H1 (cell line): Measurements from ENCODE around the gene DTL. TPM values are rescaled to one million over a fixed set of nuclear protein-coding genes. Genes with fewer than 3 reads are reported as not detected.

Source experiments
- CTCF ChIA-PET: fragments of 300-600 bp; sonication (Branson Sonifier 250); formaldehyde crosslinking; loops from one replicate; lab custom pipeline; 2021; ENCODE audit not compliant: partially characterized antibody; lab: Charles Lee
- POLR2A ChIA-PET: fragments of 300-600 bp; sonication (Branson Sonifier 250); formaldehyde crosslinking; loops from one replicate; lab custom pipeline; 2021; ENCODE audit warnings: inconsistent platforms; ENCODE audit not compliant: partially characterized antibody; lab: Charles Lee
- DNase-seq, 2 experiments: peaks; one replicate each; pipeline versions ENCODE4 v3.0.0 to v3.0.0-alpha.2; 2010 to 2022; ENCODE audit warnings: low spot score in 2 of 2, low read depth in 1 of 2, mixed read lengths in 1 of 2
- FAIRE-seq: peaks from 2 replicates; lab custom pipeline; 2011; peaks lifted over from hg19 to GRCh38; lab: Jason Lieb, UNC
- H2AFZ ChIP-seq: 2 replicates; pipeline ENCODE4 v1.8.1; 2012; ENCODE audit warnings: low read length, inconsistent platforms
- H2AK5ac ChIP-seq: 2 replicates; pipeline ENCODE4 v1.6.1; 2013; ENCODE audit warnings: low read depth, low read length
- H2BK120ac ChIP-seq: replicated peaks from 2 replicates; pipeline ENCODE3; 2013; ENCODE audit warnings: low read depth, low read length, inconsistent platforms
- H2BK12ac ChIP-seq: 2 replicates; pipeline ENCODE4 v1.6.1; 2013; ENCODE audit warnings: low read depth, low read length
- H2BK15ac ChIP-seq: 2 replicates; pipeline ENCODE4 v1.6.1; 2013; ENCODE audit warnings: low read length
- H2BK20ac ChIP-seq: 2 replicates; pipeline ENCODE4 v1.6.1; 2013; ENCODE audit warnings: low read length
- H2BK5ac ChIP-seq: 2 replicates; pipeline ENCODE4 v1.6.1; 2013; ENCODE audit warnings: low read depth, low read length
- H3K14ac ChIP-seq: 2 replicates; pipeline ENCODE4 v1.6.1; 2013; ENCODE audit warnings: inconsistent platforms; ENCODE audit not compliant: insufficient read length
- H3K18ac ChIP-seq: 2 replicates; pipeline ENCODE4 v1.6.1; 2013; ENCODE audit warnings: low read length; ENCODE audit errors: extremely low read depth
- H3K23ac ChIP-seq: 2 replicates; pipeline ENCODE4 v1.6.1; 2013; ENCODE audit warnings: inconsistent platforms; ENCODE audit not compliant: insufficient read length
- H3K23me2 ChIP-seq: 2 replicates; pipeline ENCODE4 v1.6.1; 2013; ENCODE audit warnings: low read depth, low read length
- H3K27ac ChIP-seq: 2 replicates; pipeline ENCODE4 v1.6.1; 2011; ENCODE audit warnings: low read depth, low read length, inconsistent platforms
- H3K27me3 ChIP-seq, 4 experiments: replicated peaks in 1 of 4; 1 replicate in 1 of 4; 2 replicates in 3 of 4; pipeline versions ENCODE4 v1.6.1 to v1.8.1; 2011 to 2013; ENCODE audit warnings: low read length in 3 of 4, mild to moderate bottlenecking in 3 of 4, inconsistent platforms in 2 of 4, mixed read lengths in 2 of 4, moderate library complexity in 1 of 4; ENCODE audit not compliant: control insufficient read depth in 3 of 4, insufficient read depth in 3 of 4; ENCODE audit errors: extremely low read depth in 1 of 4
- H3K36me3 ChIP-seq, 4 experiments: 2 replicates each; pipeline versions ENCODE4 v1.6.1 to v1.8.1; 2011 to 2013; ENCODE audit warnings: mild to moderate bottlenecking in 4 of 4, low read length in 3 of 4, moderate library complexity in 2 of 4, control low read depth in 1 of 4, inconsistent platforms in 1 of 4; ENCODE audit not compliant: insufficient read depth in 4 of 4, control insufficient read depth in 2 of 4
- H3K4ac ChIP-seq: replicated peaks from 2 replicates; pipeline ENCODE3; 2013; ENCODE audit warnings: low read length, low read depth, mixed read lengths, inconsistent platforms; ENCODE audit not compliant: insufficient read length
- H3K4me1 ChIP-seq, 4 experiments: replicated peaks in 1 of 4; 1 replicate in 1 of 4; 2 replicates in 3 of 4; pipeline versions ENCODE4 v1.6.1 to v1.8.1; 2011 to 2013; ENCODE audit warnings: low read length in 3 of 4, inconsistent platforms in 2 of 4, mixed read lengths in 1 of 4; ENCODE audit not compliant: insufficient read depth in 4 of 4, control insufficient read depth in 3 of 4
- H3K4me2 ChIP-seq, 2 experiments: 2 replicates each; pipeline versions ENCODE4 v1.6.1 to v1.8.1; 2011 to 2013; ENCODE audit warnings: low read depth in 2 of 2, low read length in 2 of 2, control low read depth in 1 of 2, inconsistent platforms in 1 of 2, mild to moderate bottlenecking in 1 of 2; ENCODE audit not compliant: insufficient read depth in 1 of 2
- H3K4me3 ChIP-seq, 4 experiments: fragments of 200-600, 300-600 bp in 1 of 4; sonication (generic), shearing (Covaris generic), sonication (Bioruptor Twin) in 1 of 4; 2 replicates each; pipeline versions ENCODE4 v1.5.1 to v1.8.1; 2011 to 2016; ENCODE audit warnings: low read length in 4 of 4, low read depth in 3 of 4, control low read depth in 2 of 4, inconsistent platforms in 2 of 4, mild to moderate bottlenecking in 2 of 4, mixed read lengths in 1 of 4, moderate library complexity in 1 of 4; ENCODE audit not compliant: insufficient read depth in 2 of 4; ENCODE audit errors: extremely low read depth in 1 of 4
- H3K56ac ChIP-seq: replicated peaks from 2 replicates; pipeline ENCODE3; 2013; ENCODE audit warnings: low read depth, mild to moderate bottlenecking, mixed read lengths, low read length, inconsistent platforms; ENCODE audit not compliant: insufficient read length
- H3K79me1 ChIP-seq: 2 replicates; pipeline ENCODE4 v1.6.1; 2013; ENCODE audit warnings: low read depth, low read length, control low read depth
- H3K79me2 ChIP-seq, 2 experiments: 2 replicates each; pipeline versions ENCODE4 v1.6.1 to v1.8.1; 2012 to 2013; ENCODE audit warnings: low read length in 2 of 2, mild to moderate bottlenecking in 2 of 2, inconsistent platforms in 1 of 2; ENCODE audit not compliant: insufficient read depth in 2 of 2, control insufficient read depth in 1 of 2
- H3K9ac ChIP-seq, 4 experiments: replicated peaks in 1 of 4; 1 replicate in 1 of 4; 2 replicates in 3 of 4; pipeline versions ENCODE4 v1.6.1 to v1.8.1; 2011 to 2013; ENCODE audit warnings: low read depth in 3 of 4, low read length in 3 of 4, control low read depth in 2 of 4, mild to moderate bottlenecking in 2 of 4, moderate library complexity in 2 of 4, inconsistent platforms in 1 of 4; ENCODE audit errors: extremely low read depth in 1 of 4
- H3K9me3 ChIP-seq, 2 experiments: 2 replicates each; pipeline versions ENCODE4 v1.6.1 to v1.8.1; 2012 to 2013; ENCODE audit warnings: mild to moderate bottlenecking in 2 of 2, moderate library complexity in 2 of 2, control low read depth in 1 of 2, inconsistent platforms in 1 of 2, low read depth in 1 of 2, low read length in 1 of 2, mixed read lengths in 1 of 2; ENCODE audit not compliant: insufficient read depth in 2 of 2
- H4K20me1 ChIP-seq, 2 experiments: replicated peaks in 1 of 2; 2 replicates each; pipeline versions ENCODE3 to v1.8.1; 2011 to 2013; ENCODE audit warnings: inconsistent platforms in 2 of 2, low read length in 2 of 2, mild to moderate bottlenecking in 1 of 2; ENCODE audit not compliant: insufficient read depth in 2 of 2, control insufficient read depth in 1 of 2
- H4K5ac ChIP-seq: 2 replicates; pipeline ENCODE4 v1.6.1; 2013; ENCODE audit warnings: low read length, low read depth, mixed read lengths, inconsistent platforms; ENCODE audit not compliant: insufficient read length
- H4K8ac ChIP-seq: 2 replicates; pipeline ENCODE4 v1.8.0; 2013; ENCODE audit warnings: mild to moderate bottlenecking, moderate library complexity, low read length, inconsistent platforms; ENCODE audit not compliant: insufficient read depth; ENCODE audit errors: extremely low read depth
- H4K91ac ChIP-seq: replicated peaks from 2 replicates; pipeline ENCODE3; 2013; ENCODE audit warnings: low read length, mixed read lengths, inconsistent platforms; ENCODE audit not compliant: insufficient read length
- EGR1 ChIP-seq: IDR thresholded peaks from 2 replicates; pipeline ENCODE4 v1.6.1; 2011; ENCODE audit warnings: low read depth, low read length, borderline replicate concordance
- EP300 ChIP-seq, 2 experiments: IDR thresholded peaks; 1 replicate in 1 of 2; 2 replicates in 1 of 2; pipeline ENCODE4 v1.6.1; 2011 to 2012; ENCODE audit warnings: low read depth in 2 of 2, low read length in 2 of 2, mild to moderate bottlenecking in 2 of 2, borderline replicate concordance in 1 of 2, inconsistent platforms in 1 of 2, moderate library complexity in 1 of 2
- HDAC2 ChIP-seq, 2 experiments: fragments of 300-600 bp in 1 of 2; sonication (generic) in 1 of 2; IDR thresholded peaks; 2 replicates each; pipeline ENCODE4 v1.6.1; 2011 to 2012; ENCODE audit warnings: low read depth in 2 of 2, low read length in 2 of 2, mild to moderate bottlenecking in 2 of 2, moderate library complexity in 2 of 2, borderline replicate concordance in 1 of 2, inconsistent platforms in 1 of 2
- POLR2AphosphoS5 ChIP-seq: IDR thresholded peaks from 2 replicates; pipeline ENCODE4 v1.6.1; 2011; ENCODE audit warnings: low read depth, low read length
- SP1 ChIP-seq: IDR thresholded peaks from 2 replicates; pipeline ENCODE4 v1.6.1; 2011; ENCODE audit warnings: low read depth, low read length
- TCF12 ChIP-seq: IDR thresholded peaks from 2 replicates; pipeline ENCODE4 v1.6.1; 2011; ENCODE audit warnings: low read depth, mild to moderate bottlenecking, low read length
- YY1 ChIP-seq: IDR thresholded peaks from 2 replicates; pipeline ENCODE4 v1.6.1; 2011; ENCODE audit warnings: low read depth, mild to moderate bottlenecking, low read length
- WGBS, 2 experiments: shearing (Covaris generic) in 1 of 2; methylation state at CpG; one replicate each; pipeline versions ENCODE4 v1.1.6 to v1.1.7; 2013 to 2015; ENCODE audit warnings: low lambda C conversion rate in 2 of 2, mixed read lengths in 2 of 2, inconsistent platforms in 1 of 2, low coverage in 1 of 2, missing lambda C conversion rate in 1 of 2; ENCODE audit not compliant: insufficient replicate concordance in 2 of 2, insufficient coverage in 1 of 2, insufficient read length in 1 of 2; ENCODE audit errors: extremely low coverage in 1 of 2, missing lambda C conversion rate in 1 of 2; 5-methylcytosine and 5-hydroxymethylcytosine counted together
- polyA plus RNA-seq, 7 experiments: library from polyadenylated mRNA; depleted of rRNA in 3 of 7; stranded (reverse) in 5 of 7; unstranded in 2 of 7; fragments of >200 nt in 5 of 7; fragments of 200-250 nt in 2 of 7; gene quantifications; 1 replicate in 5 of 7; 2 replicates in 1 of 7; 4 replicates in 1 of 7; pipeline versions ENCODE4 v1.2.1 to v1.2.3, GENCODE V29; 2011 to 2013; ENCODE audit warnings: missing spikeins in 2 of 7, mixed read lengths in 2 of 7
- total RNA-seq: library from RNA; stranded (reverse); fragmentation: NEBNext Ultra II Directional; extraction: Animal tissue kit (Norgen Biotek cat#: 25700); gene quantifications from 2 replicates; pipeline ENCODE4 v1.2.1, GENCODE V29; 2021

Gene DTL
- total and polyA plus RNA-seq, 2 of the 8 experiments (the other 6 are each of a cell fraction or from before 2014, with no cell fraction given), result 36.0 to 46.9 TPM

GRCh38 chr1:212118872-212119260 is 83.3 kb downstream of the DTL start:
- FAIRE-seq, result no peak
- no peak for TF ChIP-seq EP300 (IDR thresholded peaks at IDR 0.05; ENCODE audit: borderline replicate concordance in 1 of 2, low read depth in 2 of 2, low read length in 2 of 2)
- TF ChIP-seq HDAC2 (IDR thresholded peaks at IDR 0.05; ENCODE audit: borderline replicate concordance in 1 of 2, low read depth in 2 of 2, low read length in 2 of 2), result no peak
- TF ChIP-seq SP1, result no peak
- TF ChIP-seq YY1, result no peak
- no peak for TF ChIP-seq EGR1
- no peak for TF ChIP-seq POLR2AphosphoS5
- no peak for TF ChIP-seq TCF12
- no peak overlapping the region for H3K4ac ChIP-seq
- no peaks in the 10 kb centered on the region for H3K9me3 ChIP-seq
- H3K56ac ChIP-seq, result no peak overlapping the region
- H3K9ac ChIP-seq, result no peak overlapping the region
- H2AFZ ChIP-seq, result no peak overlapping the region
- H2BK20ac ChIP-seq, result no peak overlapping the region
- CTCF ChIA-PET, result interaction anchor here (0.6 to 1.3 kb wide), 5 partner anchors 11 to 296 kb away, joined by 3 read pairs; partner anchors contain the start of gene PACC1
- no peak overlapping the region for H3K23ac ChIP-seq
- no peaks in the 10 kb centered on the region for H3K4me1 ChIP-seq
- POLR2A ChIA-PET, result interaction anchor here (0.7 to 1.5 kb wide), 2 partner anchors 13 to 84 kb away, joined by 3 to 5 read pairs; partner anchors contain the start of genes DTL and INTS7
- H3K27me3 ChIP-seq, result no peaks in the 10 kb centered on the region
- no peak overlapping the region for H4K91ac ChIP-seq
- no peaks in the 10 kb centered on the region for H4K20me1 ChIP-seq
- no peak overlapping the region for H3K14ac ChIP-seq
- no peak overlapping the region for H3K18ac ChIP-seq
- no peak overlapping the region for H4K8ac ChIP-seq
- no peak overlapping the region for H4K5ac ChIP-seq
- H2BK12ac ChIP-seq, result no peak overlapping the region
- 97% methylated on average over 2 of the region's 2 CpGs; no CpG with 5 or more reads in 1 of the 2 experiments for WGBS, 2 experiments
- H3K79me1 ChIP-seq, result no peaks in the 10 kb centered on the region; the same call in 1 of the 2 replicates
- no peak overlapping the region for H3K4me3 ChIP-seq
- H2BK120ac ChIP-seq, result no peak overlapping the region
- H3K27ac ChIP-seq, result no peak overlapping the region
- no peaks in the 10 kb centered on the region for H3K36me3 ChIP-seq
- H2BK15ac ChIP-seq, result no peak overlapping the region
- H2BK5ac ChIP-seq, result no peak overlapping the region
- no peak overlapping the region for H3K4me2 ChIP-seq
- H2AK5ac ChIP-seq, result no peak overlapping the region
- no peaks in the 10 kb centered on the region for H3K79me2 ChIP-seq
- H3K23me2 ChIP-seq, result no peaks in the 10 kb centered on the region
- DNase-seq, result no peak
